Natural killer cell (primary cell): ENCODE results near the gene DZIP1L. TPM values are rescaled to one million over a fixed set of nuclear protein-coding genes. Genes with fewer than 3 reads are reported as not detected.

ENCODE experiments used
- ATAC-seq, 3 donors: fragments of 150-1000 bp in 2 of 3; fragments of 200-7000 bp in 1 of 3; cut with Tn5 transposase; 1 replicate in 1 of 3; 2 replicates in 2 of 3; pipeline ENCODE4 v1.10.0; 2021; ENCODE audit warnings: mild to moderate bottlenecking in 2 of 3, moderate library complexity in 2 of 3
- DNase-seq, 2 donors: peaks; one replicate each; pipeline versions ENCODE4 v3.0.0 to v3.0.0-alpha.2; 2013 to 2021; ENCODE audit warnings: mixed read lengths in 1 of 2
- H3K27ac ChIP-seq: one replicate; pipeline ENCODE4 v1.5.1; 2013; ENCODE audit warnings: mild to moderate bottlenecking, low read length
- H3K27me3 ChIP-seq: one replicate; pipeline ENCODE4 v1.6.1; 2013; ENCODE audit warnings: low read length; ENCODE audit not compliant: control insufficient read depth, insufficient read depth
- H3K36me3 ChIP-seq: one replicate; pipeline ENCODE4 v1.6.1; 2013; ENCODE audit warnings: low read length; ENCODE audit not compliant: control insufficient read depth, insufficient read depth
- H3K4me1 ChIP-seq: one replicate; pipeline ENCODE4 v1.6.1; 2013; ENCODE audit warnings: low read length; ENCODE audit not compliant: control insufficient read depth, insufficient read depth
- H3K4me3 ChIP-seq: one replicate; pipeline ENCODE4 v1.5.1; 2013; ENCODE audit warnings: low read length
- H3K9me3 ChIP-seq: one replicate; pipeline ENCODE4 v1.6.1; 2013; ENCODE audit warnings: low read length; ENCODE audit not compliant: control insufficient read depth, insufficient read depth
- H3K27ac Mint-ChIP-seq, 2 donors: one replicate each; pipeline ENCODE4 v1.8.0; 2022; ENCODE audit warnings: mild to moderate bottlenecking in 2 of 2, mixed read lengths in 2 of 2, moderate library complexity in 1 of 2
- H3K27me3 Mint-ChIP-seq, 2 donors: one replicate each; pipeline ENCODE4 v1.8.0; 2022; ENCODE audit warnings: low read depth in 2 of 2, mixed read lengths in 2 of 2
- H3K36me3 Mint-ChIP-seq: one replicate; pipeline ENCODE4 v1.8.0; 2022; ENCODE audit warnings: mixed read lengths
- H3K4me1 Mint-ChIP-seq, 2 donors: one replicate each; pipeline ENCODE4 v1.8.0; 2022; ENCODE audit warnings: mixed read lengths in 2 of 2
- H3K4me3 Mint-ChIP-seq: one replicate; pipeline ENCODE4 v1.8.0; 2022; ENCODE audit warnings: mild to moderate bottlenecking, moderate library complexity, mixed read lengths
- H3K9me3 Mint-ChIP-seq, 2 donors: one replicate each; pipeline ENCODE4 v1.8.0; 2022; ENCODE audit warnings: mixed read lengths in 2 of 2
- WGBS: methylation state at CpG from one replicate; pipeline ENCODE4 v1.1.7; 2013; ENCODE audit warnings: missing lambda C conversion rate; ENCODE audit not compliant: insufficient coverage; 5-methylcytosine and 5-hydroxymethylcytosine counted together
- intact Hi-C: fragments of 100-400 bp; cut with micrococcal nuclease; formaldehyde crosslinking; loops from one replicate; pipeline ENCODE4 v1.14.2; 2022
- total RNA-seq, 4 donors: library from RNA; stranded (reverse); fragments of 120-200 nt in 1 of 4; gene quantifications; one replicate each; pipeline versions ENCODE4 v1.2.3 to v1.2.4, GENCODE V29; 2013 to 2022
- TF ChIP-seq, protein P1 (sequence below): fragments of 200-600 bp; IDR thresholded peaks from one replicate; pipeline ENCODE4 v1.8.0; 2022; ENCODE audit warnings: antibody characterized with exemption

Gene DZIP1L
- total RNA-seq, 3 donors from 2014 or later (not counting 1 experiment from before 2014, with no cell fraction given) = not detected

DNA sequence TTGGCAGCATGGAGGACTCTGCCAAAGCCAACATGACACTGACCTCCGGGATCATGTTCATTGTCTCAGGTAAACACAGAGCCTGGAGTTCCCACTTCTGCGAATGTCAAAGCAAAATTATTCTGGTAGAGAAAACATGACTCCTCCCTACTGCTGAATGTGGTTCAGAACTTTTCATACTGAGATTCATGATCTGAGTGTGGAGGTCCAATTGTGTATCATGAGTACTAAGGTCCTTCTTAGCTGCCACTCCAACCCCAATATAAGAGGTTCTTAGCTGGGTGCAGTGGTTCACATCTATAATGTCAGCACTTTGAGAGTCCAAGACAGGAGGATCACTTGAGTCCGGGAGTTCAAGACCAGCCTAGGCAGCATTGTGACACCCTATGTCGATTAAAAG, 91.7 kb downstream of the DZIP1L start:
- no peak overlapping the region for H3K27ac Mint-ChIP-seq
- no peak for ATAC-seq
- Histone ChIP-seq H3K36me3 (no peaks in the 10 kb centered on the region), H3K4me1 (no peaks in the 10 kb centered on the region), H3K4me3 (no peak overlapping the region), H3K9me3 (no peaks in the 10 kb centered on the region), H3K27ac (no peak overlapping the region), H3K27me3 (no peaks in the 10 kb centered on the region)
- TF ChIP-seq, protein P1, sequence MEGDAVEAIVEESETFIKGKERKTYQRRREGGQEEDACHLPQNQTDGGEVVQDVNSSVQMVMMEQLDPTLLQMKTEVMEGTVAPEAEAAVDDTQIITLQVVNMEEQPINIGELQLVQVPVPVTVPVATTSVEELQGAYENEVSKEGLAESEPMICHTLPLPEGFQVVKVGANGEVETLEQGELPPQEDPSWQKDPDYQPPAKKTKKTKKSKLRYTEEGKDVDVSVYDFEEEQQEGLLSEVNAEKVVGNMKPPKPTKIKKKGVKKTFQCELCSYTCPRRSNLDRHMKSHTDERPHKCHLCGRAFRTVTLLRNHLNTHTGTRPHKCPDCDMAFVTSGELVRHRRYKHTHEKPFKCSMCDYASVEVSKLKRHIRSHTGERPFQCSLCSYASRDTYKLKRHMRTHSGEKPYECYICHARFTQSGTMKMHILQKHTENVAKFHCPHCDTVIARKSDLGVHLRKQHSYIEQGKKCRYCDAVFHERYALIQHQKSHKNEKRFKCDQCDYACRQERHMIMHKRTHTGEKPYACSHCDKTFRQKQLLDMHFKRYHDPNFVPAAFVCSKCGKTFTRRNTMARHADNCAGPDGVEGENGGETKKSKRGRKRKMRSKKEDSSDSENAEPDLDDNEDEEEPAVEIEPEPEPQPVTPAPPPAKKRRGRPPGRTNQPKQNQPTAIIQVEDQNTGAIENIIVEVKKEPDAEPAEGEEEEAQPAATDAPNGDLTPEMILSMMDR = no peak
- H3K36me3 Mint-ChIP-seq = no peaks in the 10 kb centered on the region
- no peak for DNase-seq
- no peak overlapping the region for H3K4me3 Mint-ChIP-seq
- 88% methylated on average over 4 of the region's 4 CpGs for WGBS
- intact Hi-C loops = no loop called here
- no peaks in the 10 kb centered on the region for H3K27me3 Mint-ChIP-seq
- no peaks in the 10 kb centered on the region for H3K4me1 Mint-ChIP-seq
- H3K9me3 Mint-ChIP-seq = no peaks in the 10 kb centered on the region

GRCh38 chr3:138019281-138020069, 95.9 kb downstream of the DZIP1L start:
- Mint-ChIP-seq H3K9me3 (no peaks in the 10 kb centered on the region), H3K27ac (no peak overlapping the region), H3K4me3 (no peak overlapping the region), H3K36me3 (no peaks in the 10 kb centered on the region), H3K27me3 (no peaks in the 10 kb centered on the region), H3K4me1 (no peaks in the 10 kb centered on the region)
- no peak for DNase-seq
- H3K36me3 ChIP-seq = no peaks in the 10 kb centered on the region
- no peak overlapping the region for H3K4me3 ChIP-seq
- H3K27me3 ChIP-seq = no peaks in the 10 kb centered on the region
- no peaks in the 10 kb centered on the region for H3K9me3 ChIP-seq
- no peak overlapping the region for H3K27ac ChIP-seq
- no peaks in the 10 kb centered on the region for H3K4me1 ChIP-seq
- intact Hi-C loops = no loop called here
- no peak for ATAC-seq
- TF ChIP-seq, protein P1 = no peak
- WGBS = 82% methylated on average over 3 of the region's 3 CpGs

- no peaks in the 10 kb centered on the region for H3K9me3 ChIP-seq
- no peak for DNase-seq
- no peaks in the 10 kb centered on the region for H3K27me3 ChIP-seq
- 75% methylated on average over 2 of the region's 2 CpGs for WGBS
- Mint-ChIP-seq H3K27me3 (peaks cover 5 to 8% of the 10 kb centered on the region in 2 donors), H3K4me3 (no peak overlapping the region), H3K9me3 (no peaks in the 10 kb centered on the region), H3K36me3 (no peaks in the 10 kb centered on the region), H3K4me1 (no peaks in the 10 kb centered on the region), H3K27ac (no peak overlapping the region)
- H3K36me3 ChIP-seq = no peaks in the 10 kb centered on the region
- ATAC-seq = no peak
- H3K27ac ChIP-seq = no peak overlapping the region
- H3K4me1 ChIP-seq = no peaks in the 10 kb centered on the region
- intact Hi-C loops = no loop called here
- TF ChIP-seq, protein P1 = no peak
- no peak overlapping the region for H3K4me3 ChIP-seq
These were observed 99.3 kb downstream of the DZIP1L start for GRCh38 chr3:138016065-138016464.

DNA sequence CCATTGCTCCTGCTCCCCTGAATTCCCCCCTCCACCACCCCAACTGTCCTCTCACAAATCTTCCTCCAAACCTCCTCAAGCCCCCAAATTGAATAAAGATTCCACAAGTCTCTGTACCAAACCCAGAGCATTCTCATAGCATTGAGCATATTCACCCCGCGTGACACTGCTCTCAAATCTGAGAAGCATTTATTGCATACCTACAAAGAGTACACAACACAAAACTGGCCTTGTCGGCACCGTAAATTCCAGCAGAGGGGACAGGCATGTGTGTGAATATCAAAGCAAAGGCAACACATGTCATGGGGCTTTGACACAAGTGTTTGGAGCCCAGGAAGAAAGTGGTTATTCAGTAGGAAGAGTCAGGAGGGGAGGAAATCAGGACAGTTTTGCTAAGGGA, 102.9 kb downstream of the DZIP1L start:
- intact Hi-C loops = no loop called here
- Mint-ChIP-seq H3K27me3 (peaks cover 5 to 8% of the 10 kb centered on the region in 2 donors), H3K9me3 (no peaks in the 10 kb centered on the region), H3K36me3 (no peaks in the 10 kb centered on the region), H3K4me3 (no peak overlapping the region), H3K27ac (no peak overlapping the region), H3K4me1 (no peaks in the 10 kb centered on the region)
- Histone ChIP-seq H3K9me3 (no peaks in the 10 kb centered on the region), H3K4me3 (no peak overlapping the region), H3K36me3 (no peaks in the 10 kb centered on the region), H3K27ac (no peak overlapping the region), H3K4me1 (no peaks in the 10 kb centered on the region), H3K27me3 (no peaks in the 10 kb centered on the region)
- DNase-seq = no peak
- ATAC-seq = no peak
- 98% methylated on average over 4 of the region's 4 CpGs for WGBS
- TF ChIP-seq, protein P1 = no peak
